SK-N-MC (cell line): ENCODE results near the gene NCK2.

Source experiments
- DNase-seq: peaks from one replicate; pipeline ENCODE4 v3.0.0-alpha.2; 2011; ENCODE audit warnings: low read depth, low spot score
- H3K27ac ChIP-seq: fragments of 200-600 bp; sonication (generic); 2 replicates; pipeline ENCODE4 v1.5.1; 2016; ENCODE audit warnings: mixed run types
- H3K36me3 ChIP-seq: fragments of 200-600 bp; sonication (generic); 2 replicates; pipeline ENCODE4 v1.6.1; 2017; ENCODE audit warnings: antibody characterized with exemption, low read length, mixed read lengths; ENCODE audit not compliant: insufficient read depth
- H3K4me3 ChIP-seq: fragments of 200-600 bp; sonication (generic); 2 replicates; pipeline ENCODE4 v1.5.1; 2016
- H3K9ac ChIP-seq: fragments of 200-600 bp; sonication (generic); 2 replicates; pipeline ENCODE4 v1.8.0; 2017; ENCODE audit warnings: mixed run types, mixed read lengths; ENCODE audit not compliant: insufficient read length
- H3K9me3 ChIP-seq: fragments of 200-600 bp; sonication (generic); 2 replicates; pipeline ENCODE4 v1.6.1; 2017; ENCODE audit warnings: low read depth, mild to moderate bottlenecking, antibody characterized with exemption, low read length, moderate library complexity, mixed read lengths
- EZH2 ChIP-seq: fragments of 200-600 bp; sonication (generic); IDR thresholded peaks from one replicate; pipeline ENCODE4 v1.6.1; 2017; ENCODE audit warnings: antibody characterized with exemption
- FOXP2 ChIP-seq: optimal IDR thresholded peaks from 2 replicates; pipeline ENCODE3; 2011; ENCODE audit warnings: mild to moderate bottlenecking, moderate library complexity; ENCODE audit not compliant: insufficient read depth; ENCODE audit errors: extremely low read length, control extremely low read depth
- POLR2AphosphoS5 ChIP-seq: IDR thresholded peaks from 2 replicates; pipeline ENCODE4 v1.6.1; 2012; ENCODE audit warnings: mild to moderate bottlenecking, low read depth, low read length, borderline replicate concordance

The NCK2 gene

GRCh38 chr2:105794926-105795574, 50.3 kb downstream of the NCK2 start:
- TF ChIP-seq EZH2 (no peak), FOXP2 (no peak), POLR2AphosphoS5 (no peak)
- H3K4me3 ChIP-seq = no peak overlapping the region
- no peak overlapping the region for H3K9ac ChIP-seq
- no peak for DNase-seq
- no peak overlapping the region for H3K27ac ChIP-seq
- H3K9me3 ChIP-seq = no peaks in the 10 kb centered on the region
- no peaks in the 10 kb centered on the region for H3K36me3 ChIP-seq

GRCh38 chr2:105795575-105795934, 50.8 kb downstream of the NCK2 start:
- Histone ChIP-seq H3K27ac (no peak overlapping the region), H3K9me3 (no peaks in the 10 kb centered on the region), H3K9ac (no peak overlapping the region), H3K36me3 (no peaks in the 10 kb centered on the region), H3K4me3 (no peak overlapping the region)
- no peak for DNase-seq
- no peak for TF ChIP-seq FOXP2
- no peak for TF ChIP-seq POLR2AphosphoS5
- no peak for TF ChIP-seq EZH2

- Histone ChIP-seq H3K27ac (no peak overlapping the region), H3K36me3 (no peaks in the 10 kb centered on the region), H3K9ac (no peak overlapping the region), H3K4me3 (no peak overlapping the region), H3K9me3 (no peaks in the 10 kb centered on the region)
- DNase-seq = no peak
- TF ChIP-seq FOXP2 (no peak), POLR2AphosphoS5 (no peak), EZH2 (no peak)
Measured at GRCh38 chr2:105796131-105796638, 51.5 kb downstream of the NCK2 start.

- no peak overlapping the region for H3K9ac ChIP-seq
- H3K4me3 ChIP-seq = no peak overlapping the region
- H3K36me3 ChIP-seq = no peaks in the 10 kb centered on the region
- no peaks in the 10 kb centered on the region for H3K9me3 ChIP-seq
- H3K27ac ChIP-seq = no peak overlapping the region
- no peak for DNase-seq
- TF ChIP-seq POLR2AphosphoS5 (no peak), EZH2 (no peak), FOXP2 (no peak)
Measured at GRCh38 chr2:105796791-105797190, 52.1 kb downstream of the NCK2 start.

GRCh38 chr2:105797298-105797819, 52.6 kb downstream of the NCK2 start:
- Histone ChIP-seq H3K9ac (no peak overlapping the region), H3K4me3 (no peak overlapping the region), H3K9me3 (no peaks in the 10 kb centered on the region), H3K36me3 (no peaks in the 10 kb centered on the region), H3K27ac (no peak overlapping the region)
- TF ChIP-seq EZH2 (no peak), POLR2AphosphoS5 (no peak), FOXP2 (no peak)
- DNase-seq = no peak

GRCh38 chr2:105798595-105798994, 53.9 kb downstream of the NCK2 start:
- H3K36me3 ChIP-seq = no peaks in the 10 kb centered on the region
- no peak for DNase-seq
- H3K9me3 ChIP-seq = no peaks in the 10 kb centered on the region
- TF ChIP-seq EZH2 = no peak
- TF ChIP-seq FOXP2 = no peak
- TF ChIP-seq POLR2AphosphoS5 = no peak
- no peak overlapping the region for H3K9ac ChIP-seq
- no peak overlapping the region for H3K4me3 ChIP-seq
- no peak overlapping the region for H3K27ac ChIP-seq

- no peak for TF ChIP-seq POLR2AphosphoS5
- no peak for TF ChIP-seq EZH2
- TF ChIP-seq FOXP2 = no peak
- Histone ChIP-seq H3K36me3 (no peaks in the 10 kb centered on the region), H3K9ac (no peak overlapping the region), H3K27ac (no peak overlapping the region), H3K4me3 (no peak overlapping the region), H3K9me3 (no peaks in the 10 kb centered on the region)
- DNase-seq = no peak
Measured at GRCh38 chr2:105800036-105800713, 55.5 kb downstream of the NCK2 start.

- Histone ChIP-seq H3K9me3 (no peaks in the 10 kb centered on the region), H3K9ac (no peak overlapping the region), H3K27ac (no peak overlapping the region), H3K36me3 (no peaks in the 10 kb centered on the region), H3K4me3 (no peak overlapping the region)
- TF ChIP-seq POLR2AphosphoS5 (no peak), FOXP2 (no peak), EZH2 (no peak)
- no peak for DNase-seq
Measured at GRCh38 chr2:105800953-105801635, 56.4 kb downstream of the NCK2 start.
